Neural progenitor cell (in vitro differentiated cells): Measurements from ENCODE around the gene PAXX.

Source experiments
- CTCF ChIP-seq: fragments of 200-600 bp; sonication (generic); IDR thresholded peaks from 2 replicates; pipeline ENCODE4 v1.5.1; 2017; ENCODE audit warnings: antibody characterized with exemption, mild to moderate bottlenecking
- EZH2 ChIP-seq: fragments of 200-600 bp; sonication (generic); IDR thresholded peaks from 2 replicates; pipeline ENCODE4 v1.6.1; 2017; ENCODE audit warnings: antibody characterized with exemption, mild to moderate bottlenecking, moderate library complexity
- EZH2phosphoT487 ChIP-seq: fragments of 200-600 bp; sonication (generic); IDR thresholded peaks from 2 replicates; pipeline ENCODE4 v1.6.1; 2017; ENCODE audit warnings: antibody characterized with exemption

GRCh38 chr9:136956604-136957003, 35.6 kb upstream of the PAXX start:
- TF ChIP-seq CTCF (no peak), EZH2phosphoT487 (no peak), EZH2 (no peak)
